ENCODE results near the gene AGAP1. TPM values are rescaled to one million over a fixed set of nuclear protein-coding genes. Genes with fewer than 3 reads are reported as not detected.

The AGAP1 gene
- total RNA-seq, 1 donor: 18.5 TPM

GRCh38 chr2:235674146-235674545 is 180.3 kb downstream of the AGAP1 start:
- no peaks in the 10 kb centered on the region for H3K9me3 ChIP-seq (ENCODE audit: low read depth, low read length)
- H2AFZ ChIP-seq (ENCODE audit: low read length): no peak overlapping the region
- peaks cover 56% of the 10 kb centered on the region for H3K79me2 ChIP-seq (ENCODE audit: insufficient read depth, low read length)
- no peak overlapping the region for H3K27ac ChIP-seq (ENCODE audit: low read depth, low read length)
- H3K4me2 ChIP-seq (ENCODE audit: insufficient read depth, low read length): no peak overlapping the region
- H4K20me1 ChIP-seq (ENCODE audit: insufficient read depth, low read length): peaks cover 75% of the 10 kb centered on the region
- no peak overlapping the region for H3K4me3 ChIP-seq (ENCODE audit: insufficient read depth, low read length)
- H3K4me1 ChIP-seq (ENCODE audit: insufficient read depth, low read length): peaks cover 17% of the 10 kb centered on the region
- no peak for TF ChIP-seq CTCF (IDR thresholded peaks at IDR 0.05; ENCODE audit: extremely low read depth, low read depth, low read length)
- DNase-seq (ENCODE audit: insufficient read length, low spot score, missing footprints): no peak
- no peaks in the 10 kb centered on the region for H3K27me3 ChIP-seq (ENCODE audit: insufficient read depth, low read length)
- H3K36me3 ChIP-seq (ENCODE audit: insufficient read depth, low read length): no peaks in the 10 kb centered on the region

- H4K20me1 ChIP-seq (ENCODE audit: insufficient read depth, low read length): peaks cover 81% of the 10 kb centered on the region
These were observed 181.0 kb downstream of the AGAP1 start for GRCh38 chr2:235674812-235675211.

GRCh38 chr2:235675678-235676535 is 182.1 kb downstream of the AGAP1 start:
- no peaks in the 10 kb centered on the region for H3K27me3 ChIP-seq (ENCODE audit: insufficient read depth, low read length)
- DNase-seq (ENCODE audit: insufficient read length, low spot score, missing footprints): peak; percentile 97
- peaks cover 86% of the 10 kb centered on the region for H4K20me1 ChIP-seq (ENCODE audit: insufficient read depth, low read length)
- H3K4me2 ChIP-seq (ENCODE audit: insufficient read depth, low read length): no peak overlapping the region
- TF ChIP-seq CTCF (IDR thresholded peaks at IDR 0.05; ENCODE audit: extremely low read depth, low read depth, low read length): peak; percentile 22
- H3K4me1 ChIP-seq (ENCODE audit: insufficient read depth, low read length): peaks cover 17% of the 10 kb centered on the region
- H3K27ac ChIP-seq (ENCODE audit: low read depth, low read length): no peak overlapping the region
- no peaks in the 10 kb centered on the region for H3K36me3 ChIP-seq (ENCODE audit: insufficient read depth, low read length)
- no peak overlapping the region for H3K4me3 ChIP-seq (ENCODE audit: insufficient read depth, low read length)
- no peaks in the 10 kb centered on the region for H3K9me3 ChIP-seq (ENCODE audit: low read depth, low read length)
- peaks cover 72% of the 10 kb centered on the region for H3K79me2 ChIP-seq (ENCODE audit: insufficient read depth, low read length)
- H2AFZ ChIP-seq (ENCODE audit: low read length): no peak overlapping the region

More at GRCh38 chr2:235674812-235675211, 181.0 kb downstream of the AGAP1 start:
- Histone ChIP-seq H3K9me3 (ENCODE audit: low read depth, low read length) (no peaks in the 10 kb centered on the region), H3K79me2 (ENCODE audit: insufficient read depth, low read length) (peaks cover 62% of the 10 kb centered on the region), H3K4me2 (ENCODE audit: insufficient read depth, low read length) (no peak overlapping the region), H3K27ac (ENCODE audit: low read depth, low read length) (no peak overlapping the region), H3K27me3 (ENCODE audit: insufficient read depth, low read length) (no peaks in the 10 kb centered on the region), H3K4me1 (ENCODE audit: insufficient read depth, low read length) (peaks cover 17% of the 10 kb centered on the region), H3K4me3 (ENCODE audit: insufficient read depth, low read length) (no peak overlapping the region), H2AFZ (ENCODE audit: low read length) (no peak overlapping the region), H3K36me3 (ENCODE audit: insufficient read depth, low read length) (no peaks in the 10 kb centered on the region)
- no peak for DNase-seq (ENCODE audit: insufficient read length, low spot score, missing footprints)
- no peak for TF ChIP-seq CTCF (IDR thresholded peaks at IDR 0.05; ENCODE audit: extremely low read depth, low read depth, low read length)

- Histone ChIP-seq H3K4me3 (ENCODE audit: insufficient read depth, low read length) (no peak overlapping the region), H3K79me2 (ENCODE audit: insufficient read depth, low read length) (peaks cover 70% of the 10 kb centered on the region), H2AFZ (ENCODE audit: low read length) (no peak overlapping the region)
These were observed 182.6 kb downstream of the AGAP1 start for GRCh38 chr2:235676536-235676799.

More at GRCh38 chr2:235676536-235676799, 182.6 kb downstream of the AGAP1 start:
- Histone ChIP-seq H4K20me1 (ENCODE audit: insufficient read depth, low read length) (peaks cover 83% of the 10 kb centered on the region), H3K36me3 (ENCODE audit: insufficient read depth, low read length) (no peaks in the 10 kb centered on the region), H3K4me1 (ENCODE audit: insufficient read depth, low read length) (peaks cover 17% of the 10 kb centered on the region), H3K27ac (ENCODE audit: low read depth, low read length) (no peak overlapping the region), H3K4me2 (ENCODE audit: insufficient read depth, low read length) (no peak overlapping the region), H3K9me3 (ENCODE audit: low read depth, low read length) (no peaks in the 10 kb centered on the region), H3K27me3 (ENCODE audit: insufficient read depth, low read length) (no peaks in the 10 kb centered on the region)
- no peak for DNase-seq (ENCODE audit: insufficient read length, low spot score, missing footprints)
- no peak for TF ChIP-seq CTCF (IDR thresholded peaks at IDR 0.05; ENCODE audit: extremely low read depth, low read depth, low read length)
